GM21825 (cell line): ENCODE measurements around the gene ACTL7B.
"Not testable (repeated sequence)": the region's sequence is repeated elsewhere in the genome, so short reads cannot be mapped to it uniquely, and the experiment has no call there.

ENCODE experiments used
- ATAC-seq: cut with Tn5 transposase; IDR thresholded peaks from one replicate; pipeline ENCODE4 v1.9.1; 2021; ENCODE audit warnings: mild to moderate bottlenecking, moderate library complexity; ENCODE audit not compliant: unreplicated experiment

ACTL7B gene, protein sequence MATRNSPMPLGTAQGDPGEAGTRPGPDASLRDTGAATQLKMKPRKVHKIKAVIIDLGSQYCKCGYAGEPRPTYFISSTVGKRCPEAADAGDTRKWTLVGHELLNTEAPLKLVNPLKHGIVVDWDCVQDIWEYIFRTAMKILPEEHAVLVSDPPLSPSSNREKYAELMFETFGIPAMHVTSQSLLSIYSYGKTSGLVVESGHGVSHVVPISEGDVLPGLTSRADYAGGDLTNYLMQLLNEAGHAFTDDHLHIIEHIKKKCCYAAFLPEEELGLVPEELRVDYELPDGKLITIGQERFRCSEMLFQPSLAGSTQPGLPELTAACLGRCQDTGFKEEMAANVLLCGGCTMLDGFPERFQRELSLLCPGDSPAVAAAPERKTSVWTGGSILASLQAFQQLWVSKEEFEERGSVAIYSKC

DNA sequence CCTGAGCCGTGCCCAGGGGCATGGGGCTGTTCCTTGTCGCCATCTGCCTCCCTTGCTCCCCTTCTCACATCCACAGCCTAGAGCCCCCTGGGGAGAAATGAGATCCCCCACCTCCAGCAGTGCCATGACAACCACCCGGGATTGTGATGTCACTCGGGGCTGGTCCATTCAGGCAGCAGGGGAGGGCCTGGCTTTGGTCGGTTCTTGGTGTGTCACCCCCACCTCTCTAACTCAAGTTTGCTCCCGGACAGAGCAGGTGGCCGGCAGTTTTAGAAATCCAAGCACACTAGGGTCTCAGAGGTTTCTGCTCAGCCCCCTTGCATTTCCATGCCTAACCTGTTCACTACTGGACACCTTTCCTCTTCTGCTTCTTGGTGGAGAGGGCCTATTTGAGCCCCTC is at the start of gene ACTL7B:
ACTL7B (minus strand) TSS at position 99 of the 400 bp plus-strand sequence; CDS start at position 43, 56 bp downstream.
- no peak for ATAC-seq

DNA sequence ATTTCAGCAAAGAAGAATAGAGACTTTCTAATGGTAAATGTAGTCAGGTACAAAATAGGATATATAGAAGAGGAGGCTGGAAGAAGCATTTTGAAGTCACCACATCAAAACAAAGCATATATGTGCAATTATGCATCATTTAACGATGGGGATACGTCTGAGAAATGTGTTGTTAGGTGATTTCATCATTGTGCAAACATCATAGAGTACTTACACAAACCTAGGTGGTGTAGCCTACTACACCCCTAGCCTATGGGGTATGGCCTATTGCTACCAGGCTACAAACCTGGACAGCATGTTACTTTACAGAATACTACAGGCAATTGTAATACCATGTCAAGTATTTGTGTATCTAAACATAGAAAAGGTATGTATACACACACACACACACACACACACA is 49.7 kb upstream of the ACTL7B start:
- no peak for ATAC-seq

DNA sequence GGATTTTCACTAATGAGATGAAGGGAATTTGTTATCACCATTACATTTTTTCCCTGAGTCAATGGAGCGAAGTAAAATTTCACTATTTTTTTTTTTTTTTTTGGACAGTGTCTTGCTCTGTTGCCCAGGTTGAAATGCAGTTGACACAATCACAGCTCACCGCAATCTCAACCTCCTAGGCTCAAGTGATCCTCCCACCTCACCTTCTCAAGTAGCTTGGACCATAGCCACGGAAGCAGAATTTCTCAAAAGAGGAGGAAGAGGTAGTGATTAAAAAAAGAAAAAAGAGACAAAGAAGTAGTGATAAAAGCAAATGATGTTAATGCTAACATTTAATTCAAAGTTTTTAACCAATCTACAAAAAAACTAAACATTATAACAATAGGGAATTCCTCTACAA is 48.4 kb upstream of the ACTL7B start:
- no peak for ATAC-seq

DNA sequence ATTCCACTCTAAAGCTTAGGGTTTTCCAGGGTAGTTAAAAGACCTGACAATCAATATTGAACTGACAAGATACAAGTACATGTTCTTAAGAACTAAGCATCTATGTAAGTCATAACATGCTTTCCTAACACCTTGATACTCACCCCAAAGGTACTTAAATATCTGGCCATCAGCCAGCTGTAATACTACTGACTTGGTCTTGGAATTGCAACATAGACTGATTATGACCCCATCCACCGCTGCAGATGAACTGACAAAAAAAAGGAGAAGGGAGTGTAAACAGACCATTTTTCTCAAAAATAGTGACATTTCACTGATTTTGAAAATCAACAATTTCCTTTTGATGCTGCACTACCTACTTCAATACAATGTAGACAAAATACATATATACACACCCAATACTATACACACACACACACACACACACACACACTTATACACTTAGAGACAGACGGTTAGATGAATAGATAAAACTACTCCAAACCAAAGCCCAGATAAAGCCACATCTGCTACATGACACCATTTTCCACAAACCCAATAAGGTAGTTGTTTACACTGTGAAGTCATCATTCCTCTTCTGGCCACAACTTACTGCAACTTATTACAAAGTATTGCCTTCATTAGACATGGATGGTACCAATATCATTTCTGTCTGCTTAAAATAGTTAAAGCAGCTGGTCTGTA is 47.8 kb upstream of the ACTL7B start:
- no peak for ATAC-seq

DNA sequence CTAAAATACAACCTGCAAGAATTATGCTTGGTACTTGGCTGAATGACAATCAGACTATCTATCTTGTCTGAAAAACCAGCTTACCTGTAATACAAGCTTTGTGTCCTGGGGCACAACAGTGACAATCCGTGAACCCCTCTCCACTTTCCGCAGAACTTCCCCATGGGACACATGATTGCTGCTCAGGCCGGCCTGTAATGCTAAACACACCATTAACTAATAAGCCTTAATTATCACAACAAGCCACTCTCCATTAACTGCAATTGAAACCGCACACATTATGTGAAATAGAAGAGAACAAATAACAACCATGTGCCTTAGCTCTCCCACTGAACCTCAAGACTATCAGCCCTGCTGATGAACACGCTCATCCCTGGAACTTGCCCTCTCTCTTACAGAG is 44.4 kb upstream of the ACTL7B start:
- no peak for ATAC-seq

DNA sequence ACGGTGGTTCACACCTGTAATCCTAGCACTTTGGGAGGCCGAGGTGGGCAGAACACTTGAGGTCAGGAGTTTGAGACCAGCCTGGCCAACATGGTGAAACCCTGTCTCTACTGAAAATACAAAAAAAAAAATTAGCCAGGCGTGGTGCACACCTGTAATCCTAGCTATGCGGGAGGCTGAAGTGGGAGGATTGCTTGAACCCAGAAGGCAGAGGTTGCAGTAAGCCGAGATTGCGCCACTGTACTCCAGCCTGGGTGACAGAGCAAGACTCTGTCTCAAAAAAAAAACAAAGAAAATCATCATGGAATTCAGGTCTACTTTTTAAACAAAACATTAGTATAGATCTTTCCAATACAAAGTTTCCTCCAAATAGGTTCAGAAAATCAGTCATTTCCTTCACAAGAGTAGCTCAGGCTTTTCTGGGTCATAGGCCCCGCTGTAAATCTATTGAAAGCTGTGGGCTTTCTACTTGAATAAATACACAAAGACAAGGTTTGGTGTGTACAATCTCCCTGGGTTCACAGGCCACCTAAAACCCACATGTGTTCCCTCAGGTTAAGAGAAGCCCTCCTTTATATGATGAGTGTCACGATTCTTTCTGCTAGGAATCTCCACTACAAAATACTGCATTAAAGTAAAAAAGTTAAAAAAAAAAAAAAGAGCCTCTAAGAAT is 43.4 kb upstream of the ACTL7B start:
- not testable (repeated sequence) for ATAC-seq

DNA sequence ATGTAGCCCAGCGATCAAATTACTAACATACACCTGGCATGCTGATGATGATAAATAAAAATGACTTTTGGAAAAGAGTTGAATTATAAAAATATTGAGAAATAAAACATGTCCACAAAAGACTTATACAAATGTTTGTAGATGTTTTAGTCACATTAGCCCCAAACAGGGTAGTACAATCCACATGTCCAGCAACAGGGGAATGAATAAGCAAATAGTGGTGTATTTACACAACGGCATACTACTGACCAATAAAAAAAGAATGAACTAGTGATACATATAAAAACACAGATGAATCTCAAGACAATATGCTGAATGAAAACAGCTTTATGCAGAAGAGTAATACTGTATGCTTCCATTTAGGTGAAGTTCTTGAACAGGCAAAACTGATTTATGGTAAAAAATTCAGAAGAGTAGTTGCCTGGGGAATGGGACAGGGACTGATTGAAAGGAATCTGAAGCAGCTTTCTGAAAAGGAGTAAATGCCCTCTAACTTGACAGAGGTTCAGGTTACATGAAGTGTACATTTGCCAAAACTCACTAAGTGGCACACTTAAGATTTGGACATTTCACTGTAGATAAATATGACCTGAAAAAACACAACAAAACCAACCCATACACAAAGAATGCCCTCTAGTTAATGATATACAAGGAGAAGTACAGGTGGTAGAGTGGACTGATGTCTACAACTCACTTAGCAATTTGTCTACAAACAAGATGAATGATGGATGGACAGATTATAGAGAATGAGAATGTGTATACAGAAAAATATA is 41.7 kb upstream of the ACTL7B start:
- no peak for ATAC-seq

DNA sequence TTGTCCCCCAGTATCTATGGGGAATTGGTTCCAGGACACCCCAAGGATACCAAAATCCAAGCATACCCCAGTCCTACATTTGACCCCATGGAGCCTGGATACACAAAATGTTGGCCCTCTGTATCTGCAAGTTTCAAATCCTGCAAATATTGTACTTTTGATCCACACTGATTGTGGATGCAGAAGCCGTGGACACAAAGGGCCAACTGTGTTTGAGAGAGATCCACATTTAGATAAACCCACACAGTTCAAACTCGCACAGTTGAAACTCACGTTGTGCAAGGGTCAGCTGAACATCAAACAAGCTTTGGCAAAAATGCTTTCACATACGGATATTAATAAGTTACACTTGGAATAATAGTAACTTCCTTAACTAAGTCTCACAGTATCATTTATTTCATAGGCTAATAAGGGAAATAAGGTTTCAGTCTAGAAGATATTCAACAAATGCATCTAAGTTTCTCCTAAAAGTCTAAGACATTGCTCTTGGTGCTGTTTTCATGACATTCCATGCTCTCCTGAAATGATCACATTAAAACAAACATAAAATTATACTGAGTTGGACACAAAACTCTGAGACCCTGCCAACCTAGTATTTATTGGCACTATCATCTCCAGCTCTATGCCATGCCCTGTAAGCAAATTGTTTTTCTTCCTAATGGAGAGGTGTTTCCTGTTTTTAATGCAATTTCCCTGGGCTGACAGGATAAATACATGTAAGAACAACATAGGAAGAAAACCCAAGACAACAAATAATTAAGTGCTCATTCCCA is 38.6 kb upstream of the ACTL7B start:
- no peak for ATAC-seq

DNA sequence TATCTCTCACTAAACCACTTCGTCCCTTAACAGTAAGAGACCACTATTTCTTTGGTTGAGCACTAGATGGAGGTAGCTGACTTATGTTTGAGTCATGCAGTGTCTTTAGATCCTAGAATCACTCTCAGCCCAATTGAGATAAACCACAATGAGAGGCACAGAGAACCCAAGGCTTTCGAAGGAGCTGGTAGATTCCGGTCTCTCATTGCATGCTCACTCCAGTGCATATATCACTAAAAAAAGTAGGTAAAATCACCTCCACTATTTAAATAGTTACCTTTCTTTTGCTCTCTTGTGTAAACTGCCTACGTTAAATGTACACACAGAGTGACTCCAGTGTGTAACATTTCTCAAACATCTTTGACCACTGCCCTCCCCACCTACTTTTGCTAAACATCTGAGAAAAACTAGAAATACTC is 33.9 kb upstream of the ACTL7B start:
- no peak for ATAC-seq

DNA sequence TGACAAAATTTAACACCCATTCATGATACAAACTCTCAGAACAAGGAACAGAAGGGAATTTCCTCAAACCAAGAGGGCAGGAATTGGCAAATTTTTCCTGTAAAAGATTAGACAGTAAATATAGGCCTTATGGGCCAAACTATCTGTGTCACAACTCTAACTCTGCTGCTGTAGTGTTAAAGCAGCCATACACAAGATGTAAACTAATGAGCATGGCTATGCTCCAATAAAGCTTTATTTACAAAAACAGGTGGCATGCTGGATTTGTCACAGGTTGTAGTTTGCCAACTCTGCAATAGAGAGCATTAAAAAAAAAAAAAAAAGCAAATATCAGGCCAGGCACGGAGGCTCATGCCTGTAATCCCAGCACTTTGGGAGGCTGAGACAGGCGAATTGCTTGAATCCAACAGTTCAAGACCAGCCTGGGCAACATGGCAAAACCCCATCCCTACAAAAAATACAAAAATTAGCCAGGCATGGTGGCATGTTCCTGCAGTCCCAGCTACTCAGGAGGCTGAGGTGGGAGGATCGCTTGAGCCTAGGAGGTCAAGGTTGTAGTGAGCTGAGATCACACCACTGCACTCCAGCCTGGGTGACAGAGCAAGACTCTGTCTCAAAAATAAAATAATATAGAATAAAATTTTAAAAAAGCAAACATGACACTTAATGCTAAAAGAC is 30.9 kb upstream of the ACTL7B start:
- ATAC-seq = not testable (repeated sequence)

DNA sequence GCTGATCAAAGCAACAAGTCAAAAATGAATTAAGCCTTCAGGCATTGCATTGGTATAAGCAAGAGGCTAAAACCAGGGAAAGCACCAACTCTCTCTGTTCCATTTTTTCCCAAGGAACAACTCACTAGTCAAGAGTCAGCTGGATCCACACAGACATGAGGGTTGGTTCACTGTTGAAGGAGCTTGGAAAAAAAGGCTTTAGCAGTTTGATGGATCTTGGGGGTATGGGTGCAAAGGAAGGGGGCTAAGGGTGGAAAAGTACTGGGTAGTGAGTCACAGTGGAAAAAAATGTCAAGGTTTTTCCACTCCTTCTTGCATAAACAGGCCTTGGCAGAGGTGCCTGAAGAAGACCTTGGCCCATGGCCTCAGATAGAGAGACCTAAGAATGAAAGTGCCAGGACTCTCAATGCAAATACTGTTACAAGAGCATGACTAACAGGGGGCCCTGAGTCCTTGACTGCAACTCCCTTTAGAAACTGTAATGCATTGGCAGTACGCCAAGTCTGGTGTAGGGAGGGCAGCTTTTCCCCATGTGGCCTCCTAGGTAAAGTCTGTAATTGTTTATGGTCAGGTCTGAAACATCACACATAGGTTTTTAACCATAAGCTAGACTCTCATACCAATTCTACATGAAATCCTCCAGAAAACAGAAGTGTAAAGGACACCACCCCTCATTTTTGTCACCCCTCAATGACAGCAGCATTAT is 30.0 kb upstream of the ACTL7B start:
- ATAC-seq = peak; percentile 98

DNA sequence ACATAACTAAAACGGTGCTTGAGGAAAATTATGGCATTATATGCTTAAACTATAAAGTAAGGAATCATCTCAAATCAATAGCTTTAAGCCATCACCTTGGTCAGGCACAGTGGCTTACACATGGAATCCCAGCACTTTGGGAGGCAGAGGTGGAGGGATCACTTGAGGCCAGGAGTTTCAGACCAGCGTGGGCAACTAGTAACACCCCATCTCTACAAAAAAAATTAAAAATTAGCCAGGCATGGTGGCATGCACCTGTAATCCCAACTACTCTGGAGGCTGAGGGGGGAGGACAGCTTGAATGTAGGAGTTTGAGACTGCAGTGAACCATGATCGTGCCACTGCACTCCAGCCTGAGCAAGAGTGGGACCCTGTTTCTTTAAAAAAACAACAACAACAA is 28.9 kb upstream of the ACTL7B start:
- no peak for ATAC-seq

DNA sequence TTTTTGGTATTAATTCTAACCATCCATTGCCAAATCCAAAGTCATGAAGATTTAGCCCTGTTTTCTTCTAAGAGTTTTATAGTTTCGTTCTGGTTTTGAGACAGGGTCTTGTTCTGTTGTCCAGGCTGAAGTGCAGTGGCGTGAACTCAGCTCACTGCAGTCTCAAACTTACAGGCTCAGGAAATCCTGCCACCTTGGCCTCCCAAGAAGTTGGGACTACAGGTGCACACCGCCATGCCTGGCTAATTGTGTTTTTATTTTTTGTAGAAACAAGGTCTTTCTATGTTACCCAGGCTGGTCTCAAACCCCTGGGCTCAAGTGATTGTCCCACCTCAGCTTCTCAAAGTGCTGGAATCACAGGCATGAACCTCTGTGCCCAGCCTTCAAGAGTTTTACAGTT is 27.3 kb upstream of the ACTL7B start:
- no peak for ATAC-seq

DNA sequence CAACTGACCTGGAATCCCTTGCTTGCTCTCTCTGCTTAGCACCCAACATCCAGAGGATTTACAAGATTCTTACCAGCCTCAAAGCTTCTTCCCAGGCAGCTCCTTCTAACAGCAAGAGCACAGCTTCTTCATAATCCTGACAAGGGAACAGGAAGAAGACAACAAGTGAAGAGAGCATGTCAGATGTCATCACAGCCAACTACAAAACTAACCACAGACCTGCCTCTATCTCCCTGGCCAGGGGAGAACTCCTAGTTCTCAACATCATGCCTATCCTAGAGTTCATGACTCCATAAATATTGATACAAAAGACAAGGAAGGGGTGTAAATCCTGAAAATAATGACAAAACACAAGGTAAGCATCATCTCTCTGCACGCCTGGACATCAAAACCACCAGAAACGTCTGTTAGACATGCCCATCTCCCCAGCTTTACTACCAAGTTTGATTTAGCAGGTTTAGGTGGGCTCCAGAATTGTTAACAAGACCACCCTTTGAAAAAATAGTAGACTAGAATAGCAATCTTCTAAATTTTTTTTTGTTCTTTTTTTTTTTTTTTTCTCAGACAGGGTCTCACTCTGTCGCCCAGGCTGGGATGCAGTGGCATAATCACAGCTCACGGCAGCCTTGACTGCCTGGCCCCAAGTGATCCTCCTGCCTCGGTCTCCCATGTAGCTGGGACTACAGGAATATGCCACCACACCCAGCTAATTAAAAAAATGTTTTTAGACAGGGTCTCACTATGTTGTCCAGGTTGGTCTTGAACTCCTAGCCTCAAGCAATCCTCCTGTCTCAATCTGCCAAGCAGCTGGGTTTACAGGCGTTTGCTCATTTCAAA is 26.5 kb upstream of the ACTL7B start:
- ATAC-seq = no peak

DNA sequence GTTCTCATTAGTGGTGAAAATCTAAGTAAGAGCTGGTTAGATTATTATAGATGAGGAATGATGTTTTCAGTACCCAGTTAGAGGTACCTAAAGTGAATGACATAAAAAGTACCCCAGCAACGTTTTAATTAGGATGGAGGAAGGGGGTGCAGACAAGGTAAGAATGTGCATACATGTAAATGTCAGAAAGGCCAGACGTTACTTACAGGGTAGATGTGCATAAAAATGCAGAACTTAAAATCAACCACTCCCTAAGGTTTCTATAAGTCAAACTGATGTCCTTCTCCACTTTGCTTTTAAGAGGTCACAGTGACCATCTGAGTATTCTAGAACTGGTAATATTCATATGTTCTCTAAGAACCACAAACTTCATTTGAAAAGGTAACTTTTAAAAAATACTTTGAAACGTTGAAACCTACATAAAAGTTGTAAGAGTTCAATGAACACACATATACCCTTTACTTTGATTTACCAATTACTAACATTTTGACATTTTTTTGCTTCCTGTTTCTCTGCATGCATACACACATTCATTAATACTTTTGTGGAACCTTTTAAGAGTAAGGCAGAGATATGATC is 25.0 kb upstream of the ACTL7B start:
- ATAC-seq = no peak

DNA sequence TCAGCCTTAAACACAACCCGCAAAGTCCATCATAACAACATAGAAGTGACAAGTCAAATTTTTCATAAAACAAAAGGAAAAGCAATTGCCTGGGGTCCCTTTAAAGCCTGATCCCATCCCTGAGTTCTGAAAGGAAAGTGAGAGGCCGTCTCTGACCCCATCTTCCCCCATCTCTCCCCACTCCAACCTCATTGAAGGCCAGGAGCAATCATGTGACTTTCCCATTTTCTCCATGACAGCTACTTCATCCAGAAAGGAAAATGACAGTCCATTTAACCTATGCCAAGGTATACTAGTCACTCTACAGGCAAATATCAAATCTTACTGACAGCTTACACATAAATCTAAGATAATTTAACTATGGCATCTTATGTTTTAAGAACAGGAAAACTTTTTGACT is 21.7 kb upstream of the ACTL7B start:
- no peak for ATAC-seq

DNA sequence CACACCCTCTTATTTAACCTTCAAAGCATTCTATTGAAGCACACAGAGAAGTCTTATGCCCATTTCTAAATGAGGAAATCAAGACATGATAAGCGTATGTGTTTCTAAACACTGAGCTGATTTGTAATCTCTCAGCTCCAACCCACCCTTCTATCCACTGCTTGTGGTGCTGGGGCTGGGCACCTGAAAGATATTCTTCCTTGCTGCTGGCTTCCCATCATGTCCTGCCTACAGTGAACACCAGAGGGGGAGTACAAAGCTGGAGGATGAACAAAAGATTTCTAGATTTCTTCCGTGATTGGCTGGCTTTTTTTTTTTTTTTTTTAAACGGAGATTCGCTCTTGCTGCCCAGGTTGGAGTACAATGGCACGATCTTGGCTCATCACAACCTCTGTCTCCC is 20.6 kb upstream of the ACTL7B start:
- ATAC-seq = no peak
